HG02763 (cell line): ENCODE measurements around the gene CALR.
"Not testable (repeated sequence)": the region's sequence is repeated elsewhere in the genome, so short reads cannot be mapped to it uniquely, and the experiment has no call there.

Experiments
- ATAC-seq: cut with Tn5 transposase; IDR thresholded peaks from one replicate; pipeline ENCODE4 v1.9.1; 2021; ENCODE audit warnings: mild to moderate bottlenecking, moderate library complexity; ENCODE audit not compliant: unreplicated experiment

The CALR gene

GRCh38 chr19:12952488-12953137 lies 14.2 kb downstream of the CALR start:
- no peak for ATAC-seq

GRCh38 chr19:12953138-12953798 lies 14.9 kb downstream of the CALR start:
- no peak for ATAC-seq

GRCh38 chr19:12953799-12954611 lies 15.6 kb downstream of the CALR start:
- ATAC-seq: no peak

- no peak for ATAC-seq
Observed at GRCh38 chr19:12954612-12954962, 16.2 kb downstream of the CALR start.

GRCh38 chr19:12955575-12955974 lies 17.2 kb downstream of the CALR start:
- not testable (repeated sequence) for ATAC-seq

- no peak for ATAC-seq
Observed at GRCh38 chr19:12955996-12956395, 17.6 kb downstream of the CALR start.

GRCh38 chr19:12956446-12957388 lies 18.3 kb downstream of the CALR start, which contains the start of gene GADD45GIP1:
Gene GADD45GIP1 (minus strand): TSS chr19:12957223. CDS start chr19:12957212, 11 bp downstream.
- ATAC-seq: no peak

- ATAC-seq: not testable (repeated sequence)
Observed at GRCh38 chr19:12957389-12957952, 19.1 kb downstream of the CALR start.

- ATAC-seq: no peak
Observed at GRCh38 chr19:12959481-12959880, 21.1 kb downstream of the CALR start.

GRCh38 chr19:12965017-12965811 lies 26.8 kb downstream of the CALR start:
- ATAC-seq: peak; percentile 81

- no peak for ATAC-seq
Observed at GRCh38 chr19:12965812-12966135, 27.4 kb downstream of the CALR start.

- ATAC-seq: no peak
Observed at GRCh38 chr19:12967907-12968306, 29.5 kb downstream of the CALR start.

GRCh38 chr19:12969292-12969988 lies 31.0 kb downstream of the CALR start, which contains the start of gene DAND5:
Gene DAND5 (plus strand): TSS chr19:12969576. CDS start chr19:12969661, 85 bp downstream.
- no peak for ATAC-seq

- ATAC-seq: no peak
Observed at GRCh38 chr19:12970070-12970820, 31.8 kb downstream of the CALR start.

- ATAC-seq: no peak
Observed at GRCh38 chr19:12973236-12973635, 34.8 kb downstream of the CALR start.

- no peak for ATAC-seq
Observed at GRCh38 chr19:12974301-12975220, 36.2 kb downstream of the CALR start.

- ATAC-seq: no peak
Observed at GRCh38 chr19:12975221-12975741, 36.9 kb downstream of the CALR start.
